Gastroesophageal sphincter (tissue), 3 donors: ENCODE data around the gene NRG2.

Source experiments
- POLR2A ChIP-seq, 2 donors: fragments of 450-650 bp; IDR thresholded peaks; one replicate each; pipeline ENCODE4 v1.6.1; 2017; ENCODE audit warnings: antibody characterized with exemption in 2 of 2, mild to moderate bottlenecking in 2 of 2, moderate library complexity in 1 of 2
- POLR2AphosphoS5 ChIP-seq: sonication (generic); formaldehyde crosslinking; IDR thresholded peaks from one replicate; pipeline ENCODE4 v1.6.1; 2017; ENCODE audit warnings: antibody characterized with exemption
- TF ChIP-seq, protein P1 (sequence below), 4 experiments: fragments of 200-600 bp in 2 of 4; fragments of 450-650 bp in 2 of 4; sonication (generic) in 1 of 4; IDR thresholded peaks; one replicate each; pipeline ENCODE4 v1.5.1; 2017 to 2019; ENCODE audit warnings: antibody characterized with exemption in 4 of 4, mild to moderate bottlenecking in 2 of 4, moderate library complexity in 2 of 4

DNA sequence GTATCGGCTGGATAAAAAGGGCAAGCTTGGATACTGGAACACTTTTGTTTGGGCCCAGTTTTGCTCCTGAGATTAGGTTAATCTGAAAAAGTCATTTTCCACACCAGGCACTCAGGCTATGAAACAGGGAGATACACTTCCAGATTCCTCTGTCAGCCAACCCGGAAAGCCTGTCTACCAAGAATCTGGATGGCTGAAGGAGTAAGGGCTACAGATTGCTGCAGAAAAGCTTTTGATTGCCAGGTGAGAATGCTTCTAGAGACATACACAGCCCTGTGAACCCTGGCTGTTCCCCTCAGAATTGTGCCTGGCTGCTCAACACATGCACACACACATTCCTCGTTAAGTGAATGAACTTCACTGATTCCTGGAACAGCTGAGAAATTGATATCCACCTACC is 133.1 kb downstream of the NRG2 start:
- TF ChIP-seq, protein P1, sequence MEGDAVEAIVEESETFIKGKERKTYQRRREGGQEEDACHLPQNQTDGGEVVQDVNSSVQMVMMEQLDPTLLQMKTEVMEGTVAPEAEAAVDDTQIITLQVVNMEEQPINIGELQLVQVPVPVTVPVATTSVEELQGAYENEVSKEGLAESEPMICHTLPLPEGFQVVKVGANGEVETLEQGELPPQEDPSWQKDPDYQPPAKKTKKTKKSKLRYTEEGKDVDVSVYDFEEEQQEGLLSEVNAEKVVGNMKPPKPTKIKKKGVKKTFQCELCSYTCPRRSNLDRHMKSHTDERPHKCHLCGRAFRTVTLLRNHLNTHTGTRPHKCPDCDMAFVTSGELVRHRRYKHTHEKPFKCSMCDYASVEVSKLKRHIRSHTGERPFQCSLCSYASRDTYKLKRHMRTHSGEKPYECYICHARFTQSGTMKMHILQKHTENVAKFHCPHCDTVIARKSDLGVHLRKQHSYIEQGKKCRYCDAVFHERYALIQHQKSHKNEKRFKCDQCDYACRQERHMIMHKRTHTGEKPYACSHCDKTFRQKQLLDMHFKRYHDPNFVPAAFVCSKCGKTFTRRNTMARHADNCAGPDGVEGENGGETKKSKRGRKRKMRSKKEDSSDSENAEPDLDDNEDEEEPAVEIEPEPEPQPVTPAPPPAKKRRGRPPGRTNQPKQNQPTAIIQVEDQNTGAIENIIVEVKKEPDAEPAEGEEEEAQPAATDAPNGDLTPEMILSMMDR (IDR thresholded peaks at IDR 0.05), result no peak
- TF ChIP-seq POLR2AphosphoS5 (no peak), POLR2A (IDR thresholded peaks at IDR 0.05) (no peak)
